Dermis lymphatic vessel endothelial cell (primary cell): ENCODE results near the gene IKZF5. TPM values are rescaled to one million over a fixed set of nuclear protein-coding genes. Genes with fewer than 3 reads are reported as not detected.

Experiments
- total RNA-seq: library from RNA; depleted of rRNA; stranded (reverse); fragments of >200 nt; gene quantifications from 2 replicates; pipeline ENCODE4 v1.2.1, GENCODE V29; 2014

The IKZF5 gene, protein sequence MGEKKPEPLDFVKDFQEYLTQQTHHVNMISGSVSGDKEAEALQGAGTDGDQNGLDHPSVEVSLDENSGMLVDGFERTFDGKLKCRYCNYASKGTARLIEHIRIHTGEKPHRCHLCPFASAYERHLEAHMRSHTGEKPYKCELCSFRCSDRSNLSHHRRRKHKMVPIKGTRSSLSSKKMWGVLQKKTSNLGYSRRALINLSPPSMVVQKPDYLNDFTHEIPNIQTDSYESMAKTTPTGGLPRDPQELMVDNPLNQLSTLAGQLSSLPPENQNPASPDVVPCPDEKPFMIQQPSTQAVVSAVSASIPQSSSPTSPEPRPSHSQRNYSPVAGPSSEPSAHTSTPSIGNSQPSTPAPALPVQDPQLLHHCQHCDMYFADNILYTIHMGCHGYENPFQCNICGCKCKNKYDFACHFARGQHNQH
- total RNA-seq = 3.9 TPM in 2 replicates

GRCh38 chr10:123008355-123009104 lies at the start of gene IKZF5, which contains the start of gene ACADSB:
Gene IKZF5, minus strand, starts transcription at chr10:123008795. Its CDS starts 10,170 bp downstream, at chr10:122998625.
Gene ACADSB, plus strand, starts transcription at chr10:123009006. Its CDS starts 24 bp downstream, at chr10:123009030.

DNA sequence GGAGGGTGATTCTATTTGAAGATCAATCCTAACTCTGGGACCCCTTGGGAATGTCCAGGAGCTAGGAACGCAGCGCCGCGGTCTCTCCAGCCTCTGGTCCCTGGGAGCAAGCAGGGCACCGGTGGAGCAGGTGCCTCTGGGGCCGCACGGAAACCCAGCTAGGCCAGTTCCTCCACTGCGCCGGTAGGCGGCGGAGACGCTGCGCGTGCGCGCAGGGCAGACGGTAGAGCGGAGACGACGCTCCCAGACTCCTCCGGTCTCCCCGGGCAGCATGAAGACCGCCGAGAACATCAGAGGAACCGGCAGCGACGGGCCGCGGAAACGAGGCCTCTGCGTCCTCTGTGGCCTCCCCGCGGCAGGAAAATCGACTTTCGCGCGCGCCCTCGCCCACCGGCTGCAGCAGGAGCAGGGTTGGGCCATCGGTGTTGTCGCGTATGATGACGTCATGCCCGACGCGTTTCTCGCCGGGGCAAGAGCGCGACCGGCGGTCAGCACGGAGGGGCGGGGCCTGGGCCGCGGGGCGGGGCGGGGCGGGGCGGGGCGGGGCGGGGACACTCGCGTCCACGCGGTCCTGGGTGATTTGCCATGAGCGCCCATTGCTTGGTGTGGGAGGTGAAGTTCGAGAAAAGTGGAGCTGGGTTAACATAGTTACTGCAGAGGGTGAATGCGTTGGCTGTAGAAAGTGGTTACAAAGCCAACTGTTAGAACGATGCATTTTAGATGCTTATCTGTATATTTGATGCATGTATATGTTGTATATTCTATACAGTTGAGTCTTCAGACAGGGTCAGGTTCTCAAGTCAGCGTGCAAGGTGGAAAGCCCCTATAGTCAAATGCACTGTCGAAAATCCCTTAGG lies 28.2 kb downstream of the IKZF5 start, which contains the start of gene PSTK:
Gene PSTK, plus strand, starts transcription at position 193 of the 857 bp plus-strand sequence. Its CDS starts 79 bp downstream, at position 272.

DNA sequence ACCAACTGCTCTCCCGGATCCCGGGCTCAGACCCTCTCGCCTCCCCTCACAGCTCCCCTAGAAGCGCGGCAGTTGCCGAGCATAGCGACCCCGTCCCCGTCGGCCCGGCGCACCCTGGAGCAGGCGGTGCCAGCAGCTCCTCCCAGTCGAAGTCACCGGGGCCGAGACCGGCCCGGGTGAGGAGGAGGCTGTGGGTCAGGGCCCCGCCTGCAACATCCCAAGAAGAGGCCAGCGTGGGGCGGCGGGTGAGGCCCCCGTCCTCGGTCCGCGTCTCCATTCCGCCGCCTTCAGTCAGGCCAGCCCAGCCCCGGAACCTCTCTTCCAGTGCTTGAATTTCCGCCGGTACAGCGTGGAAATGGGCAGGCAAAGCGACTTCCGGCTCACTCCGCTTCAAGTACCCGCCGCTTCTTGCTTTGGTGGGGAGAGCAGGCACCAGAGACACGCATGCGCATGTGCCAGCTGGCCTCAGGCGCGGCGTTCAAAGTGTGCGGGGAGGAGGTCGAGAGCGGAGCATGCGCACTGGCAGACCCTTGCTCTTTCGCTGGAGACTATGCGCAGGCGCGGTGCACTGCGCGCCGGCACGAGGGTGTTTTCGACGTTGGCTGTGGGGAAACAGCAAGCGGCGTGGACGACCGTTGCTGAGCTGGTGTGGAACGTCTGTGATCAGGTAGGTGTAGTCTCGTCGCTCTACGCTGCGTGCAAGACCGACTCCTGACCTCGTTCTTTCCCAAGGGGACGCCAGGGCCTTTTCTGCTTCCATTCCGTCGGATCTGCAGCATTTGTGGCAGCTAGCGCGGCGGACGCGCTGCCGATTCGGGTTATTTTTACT lies 54.5 kb downstream of the IKZF5 start, which contains the start of gene C10orf88:
Gene C10orf88, minus strand, starts transcription at position 326 of the 829 bp plus-strand sequence. Its CDS starts 49 bp downstream, at position 277.

Other genes with a start within 250 kb of the IKZF5 start
- 0.11 and 0.17 TPM in 2 replicates for gene CUZD1, start 162.9 kb downstream of the IKZF5 start, total RNA-seq
- gene FAM24B, start 129.2 kb downstream of the IKZF5 start, total RNA-seq = 0.76 and 1.0 TPM in 2 replicates
- not detected in 2 replicates for gene FAM24A, start 98.2 kb downstream of the IKZF5 start, total RNA-seq
- gene C10orf88, start 54.6 kb downstream of the IKZF5 start, total RNA-seq = 12.1 and 12.5 TPM in 2 replicates
- 2.1 and 2.2 TPM in 2 replicates for gene PSTK, start 28.4 kb downstream of the IKZF5 start, total RNA-seq
- 4.9 and 5.2 TPM in 2 replicates for gene ACADSB, start 211 bp upstream of the IKZF5 start, total RNA-seq
- not detected in 2 replicates for gene HMX3, start 127.2 kb upstream of the IKZF5 start, total RNA-seq
- not detected in 2 replicates for gene HMX2, start 139.3 kb upstream of the IKZF5 start, total RNA-seq
- 159 and 215 TPM in 2 replicates for gene BUB3, start 145.6 kb upstream of the IKZF5 start, total RNA-seq